MM.1S (cell line): ENCODE measurements around the gene MALL.
"Not testable (repeated sequence)": the region's sequence is repeated elsewhere in the genome, so short reads cannot be mapped to it uniquely, and the experiment has no call there.

ENCODE experiments used
- EZH2phosphoT487 ChIP-seq: fragments of 300-600 bp; sonication (generic); IDR thresholded peaks from 2 replicates; pipeline ENCODE4 v1.6.1; 2018; ENCODE audit warnings: antibody characterized with exemption, low read length
- TF ChIP-seq, protein P1 (sequence below): fragments of 300-600 bp; sonication (generic); IDR thresholded peaks from 2 replicates; pipeline ENCODE4 v1.5.1; 2016; ENCODE audit warnings: antibody characterized with exemption, low read length, mixed read lengths

DNA sequence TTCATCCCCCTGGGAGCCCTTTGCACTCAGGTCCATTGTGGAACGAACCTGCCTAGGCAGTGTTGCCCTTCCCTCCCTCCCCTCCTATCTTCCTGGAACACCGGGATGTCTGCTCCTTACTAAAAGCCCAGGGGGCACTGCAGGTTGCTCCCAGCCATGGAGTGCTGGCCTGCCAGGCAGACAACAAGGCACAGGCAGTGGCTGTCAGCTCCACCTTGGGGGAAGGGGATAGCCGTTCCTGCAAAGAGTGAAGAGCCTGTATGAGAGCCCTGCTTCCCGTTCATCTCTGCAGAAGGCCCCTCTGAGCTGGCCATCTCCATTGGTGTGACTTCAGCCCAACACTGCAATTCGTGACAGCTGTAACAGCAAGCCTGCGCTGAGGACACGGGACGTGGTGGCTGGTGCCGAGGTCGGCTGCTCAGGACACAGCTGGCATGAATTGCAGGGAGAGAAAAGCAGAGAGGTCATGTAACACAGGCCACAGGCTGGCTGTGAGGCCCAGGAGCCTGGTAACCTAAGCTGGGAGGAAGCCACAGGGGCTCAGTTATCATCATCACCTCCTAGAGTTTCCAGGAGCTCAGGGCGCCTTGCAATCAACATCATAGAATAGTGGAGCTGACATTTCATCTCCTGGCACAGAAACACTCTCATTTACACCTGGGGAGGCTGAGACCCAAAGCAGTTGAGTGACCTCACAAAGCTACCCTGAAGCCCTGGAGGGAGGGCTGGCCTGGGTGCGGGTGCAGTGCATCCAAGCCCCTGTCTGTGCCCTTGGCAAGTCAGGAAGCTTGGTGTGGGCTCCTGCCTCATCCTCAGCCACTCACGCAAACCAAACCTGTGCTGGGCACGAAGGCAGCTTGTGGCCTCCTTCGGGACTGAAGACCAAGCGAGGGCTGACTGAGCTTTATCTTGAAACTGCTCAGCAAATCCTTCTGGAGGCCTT is 67.1 kb downstream of the MALL start:
- TF ChIP-seq, protein P1, sequence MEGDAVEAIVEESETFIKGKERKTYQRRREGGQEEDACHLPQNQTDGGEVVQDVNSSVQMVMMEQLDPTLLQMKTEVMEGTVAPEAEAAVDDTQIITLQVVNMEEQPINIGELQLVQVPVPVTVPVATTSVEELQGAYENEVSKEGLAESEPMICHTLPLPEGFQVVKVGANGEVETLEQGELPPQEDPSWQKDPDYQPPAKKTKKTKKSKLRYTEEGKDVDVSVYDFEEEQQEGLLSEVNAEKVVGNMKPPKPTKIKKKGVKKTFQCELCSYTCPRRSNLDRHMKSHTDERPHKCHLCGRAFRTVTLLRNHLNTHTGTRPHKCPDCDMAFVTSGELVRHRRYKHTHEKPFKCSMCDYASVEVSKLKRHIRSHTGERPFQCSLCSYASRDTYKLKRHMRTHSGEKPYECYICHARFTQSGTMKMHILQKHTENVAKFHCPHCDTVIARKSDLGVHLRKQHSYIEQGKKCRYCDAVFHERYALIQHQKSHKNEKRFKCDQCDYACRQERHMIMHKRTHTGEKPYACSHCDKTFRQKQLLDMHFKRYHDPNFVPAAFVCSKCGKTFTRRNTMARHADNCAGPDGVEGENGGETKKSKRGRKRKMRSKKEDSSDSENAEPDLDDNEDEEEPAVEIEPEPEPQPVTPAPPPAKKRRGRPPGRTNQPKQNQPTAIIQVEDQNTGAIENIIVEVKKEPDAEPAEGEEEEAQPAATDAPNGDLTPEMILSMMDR = not testable (repeated sequence)
- TF ChIP-seq EZH2phosphoT487 = not testable (repeated sequence)
